Aorta (tissue), 5 donors: ENCODE data around the gene TEC. TPM values are rescaled to one million over a fixed set of nuclear protein-coding genes. Genes with fewer than 3 reads are reported as not detected.

Source experiments
- ATAC-seq: fragments of 200-7000 bp; cut with Tn5 transposase; one replicate; pipeline ENCODE4 v1.9.1; 2022; ENCODE audit warnings: moderate library complexity; ENCODE audit not compliant: low FRiP score
- DNase-seq, 2 donors: peaks; one replicate each; pipeline ENCODE4 v3.0.0-alpha.2; 2020
- H3K27ac ChIP-seq, 2 donors: one replicate each; pipeline ENCODE4 v1.5.1; 2013; ENCODE audit warnings: low read length in 2 of 2, mild to moderate bottlenecking in 2 of 2, moderate library complexity in 2 of 2, control low read depth in 1 of 2, inconsistent platforms in 1 of 2, low read depth in 1 of 2
- H3K27me3 ChIP-seq, 2 donors: one replicate each; pipeline ENCODE4 v1.6.1; 2013; ENCODE audit warnings: control low read depth in 1 of 2, low read length in 1 of 2, mild to moderate bottlenecking in 1 of 2, moderate library complexity in 1 of 2; ENCODE audit not compliant: insufficient read depth in 2 of 2, control insufficient read depth in 1 of 2
- H3K36me3 ChIP-seq, 2 donors: one replicate each; pipeline ENCODE4 v1.6.1; 2013; ENCODE audit warnings: control low read depth in 1 of 2, low read length in 1 of 2, mild to moderate bottlenecking in 1 of 2; ENCODE audit not compliant: insufficient read depth in 2 of 2, control insufficient read depth in 1 of 2
- H3K4me1 ChIP-seq, 2 donors: one replicate each; pipeline ENCODE4 v1.6.1; 2013; ENCODE audit warnings: low read length in 2 of 2, control low read depth in 1 of 2, mild to moderate bottlenecking in 1 of 2, moderate library complexity in 1 of 2; ENCODE audit not compliant: insufficient read depth in 2 of 2, control insufficient read depth in 1 of 2
- H3K4me3 ChIP-seq, 2 donors: one replicate each; pipeline ENCODE4 v1.5.1; 2013; ENCODE audit warnings: low read length in 2 of 2, control low read depth in 1 of 2, mild to moderate bottlenecking in 1 of 2
- H3K9me3 ChIP-seq: one replicate; pipeline ENCODE4 v1.6.1; 2013; ENCODE audit warnings: mild to moderate bottlenecking, low read length; ENCODE audit not compliant: control insufficient read depth
- WGBS, 2 donors: extraction: QIAGEN DNeasy Blood & Tissue Kit; methylation state at CpG; one replicate each; pipeline ENCODE4 v1.1.7; 2013; 5-methylcytosine and 5-hydroxymethylcytosine counted together
- intact Hi-C, 2 donors: fragments of 100-400 bp; cut with DNase I; formaldehyde crosslinking; loops; one replicate each; pipeline versions ENCODE4 v1.14.2 to v1.15.0; 2022
- polyA plus RNA-seq, 2 donors: library from polyadenylated mRNA; stranded (reverse); fragments of 200-250 nt; gene quantifications; one replicate each; pipeline ENCODE4 v1.2.3, GENCODE V29; 2013
- total RNA-seq, 2 donors: library from RNA; stranded (reverse); fragmentation: NEBNext Ultra II Directional; extraction: Animal tissue kit (Norgen Biotek cat#: 25700); gene quantifications; one replicate each; pipeline ENCODE4 v1.2.1, GENCODE V29; 2021
- donor health status: healthy with polysubstance abuse.
- donor health status: Bipolar disorder and iron deficiency.
- donor health status: DM: no; HTN: no; CAD: no.
- donor health status: DM: no; HTN: no; CAD: no.
- donor health status: DM: yes; HTN: yes; CAD: no.

Gene TEC
- total and polyA plus RNA-seq, 4 donors, result 2.2 to 9.3 (median 4.0) TPM

DNA sequence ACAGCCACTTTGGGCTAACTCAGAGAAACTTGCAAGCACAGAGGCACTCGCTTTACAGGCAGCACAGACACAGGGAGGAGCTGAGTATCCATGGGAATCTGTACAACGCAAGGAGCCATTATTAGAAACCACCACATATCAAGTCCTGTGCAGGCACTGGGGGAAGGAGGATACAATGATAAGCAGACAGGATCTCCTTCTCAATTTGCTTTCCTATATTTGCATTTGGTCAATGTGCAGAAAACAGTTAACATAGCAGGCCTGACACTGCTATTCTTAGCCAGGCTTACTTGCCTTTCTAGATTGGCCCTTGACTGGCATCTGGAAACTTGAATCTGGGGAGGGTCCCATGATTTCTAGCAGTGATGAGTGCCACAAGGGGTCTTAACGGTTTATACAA lies 65.8 kb downstream of the TEC start:
- H3K9me3 ChIP-seq, result peaks cover 2% of the 10 kb centered on the region
- H3K4me3 ChIP-seq, result no peak overlapping the region
- DNase-seq, result no peak
- no peaks in the 10 kb centered on the region for H3K4me1 ChIP-seq
- intact Hi-C loops, result no loop called here
- no peak for ATAC-seq
- H3K27ac ChIP-seq, result no peak overlapping the region
- H3K36me3 ChIP-seq, result no peaks in the 10 kb centered on the region
- H3K27me3 ChIP-seq, result no peaks in the 10 kb centered on the region
- WGBS, 2 donors, result 65 to 72% methylated on average over 3 of the region's 3 CpGs

- Histone ChIP-seq H3K4me1 (no peaks in the 10 kb centered on the region), H3K9me3 (peaks cover 2% of the 10 kb centered on the region), H3K27ac (no peak overlapping the region), H3K36me3 (no peaks in the 10 kb centered on the region), H3K4me3 (no peak overlapping the region), H3K27me3 (no peaks in the 10 kb centered on the region)
- WGBS, 2 donors, result 85 to 89% methylated on average over 5 of the region's 5 CpGs
- DNase-seq, result no peak
- no peak for ATAC-seq
- intact Hi-C loops, result no loop called here
These were observed 71.9 kb downstream of the TEC start for GRCh38 chr4:48197643-48198237.

DNA sequence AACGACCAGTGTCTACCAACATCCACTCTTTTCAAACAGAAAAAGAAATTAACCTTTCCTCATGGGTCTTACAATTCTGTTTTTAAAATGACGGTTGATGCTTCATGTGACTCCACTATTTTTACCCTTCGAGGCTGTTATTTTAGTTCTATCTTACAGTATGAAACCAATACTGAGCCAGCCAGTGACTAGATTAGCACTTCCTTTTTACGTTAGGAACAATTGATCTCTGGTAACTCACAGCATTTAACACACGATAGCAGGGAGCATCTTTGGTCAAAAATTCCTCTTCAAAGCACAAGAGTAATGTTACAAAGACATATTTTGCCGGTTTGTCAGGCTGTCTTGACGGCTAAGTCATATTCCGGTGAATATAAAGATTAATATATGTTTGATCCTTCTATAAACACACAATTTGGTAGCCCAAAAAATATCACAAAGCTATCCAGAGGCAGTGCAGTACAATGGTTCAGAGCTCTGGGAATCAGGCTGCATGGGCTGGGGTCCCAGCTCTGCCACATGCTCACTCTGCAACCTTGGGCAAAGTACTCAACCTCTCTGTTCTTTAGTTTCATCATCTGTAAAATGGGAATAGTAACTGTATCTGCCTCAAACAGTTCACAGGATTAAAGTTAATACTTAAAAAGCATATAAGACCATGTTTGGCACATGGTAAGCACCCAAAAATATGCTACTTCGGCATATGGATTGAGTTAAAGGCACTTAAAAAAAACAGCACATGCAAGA lies 72.7 kb downstream of the TEC start:
- H3K27ac ChIP-seq, result no peak overlapping the region
- no peak overlapping the region for H3K4me3 ChIP-seq
- H3K36me3 ChIP-seq, result no peaks in the 10 kb centered on the region
- intact Hi-C loops, result no loop called here
- ATAC-seq (no peak), DNase-seq (no peak)
- H3K27me3 ChIP-seq, result no peaks in the 10 kb centered on the region
- peaks cover 2% of the 10 kb centered on the region for H3K9me3 ChIP-seq
- H3K4me1 ChIP-seq, result no peaks in the 10 kb centered on the region
- 69 to 75% methylated on average over 9 of the region's 9 CpGs for WGBS, 2 donors

DNA sequence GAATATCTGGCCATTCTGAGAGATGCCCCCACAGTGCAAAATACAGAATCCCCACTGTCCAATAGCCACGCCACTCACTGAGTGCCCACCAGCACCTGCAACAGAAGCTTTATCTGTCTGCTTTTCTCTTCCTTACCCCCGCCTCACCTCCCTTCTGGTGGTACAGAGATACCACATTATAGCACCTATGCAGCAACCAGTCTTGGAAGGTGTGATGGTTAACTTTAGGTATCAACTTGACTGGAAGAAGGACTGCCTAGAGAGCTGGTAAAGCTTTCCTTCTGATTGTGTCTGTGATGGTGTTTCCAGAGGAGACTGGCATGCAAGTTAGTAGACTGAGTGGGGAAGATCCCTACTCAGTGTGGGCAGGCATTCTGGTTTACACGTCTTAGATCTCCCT lies 73.8 kb downstream of the TEC start:
- WGBS, 2 donors, result 81 to 87% methylated on average over 3 of the region's 3 CpGs
- H3K4me1 ChIP-seq, result no peaks in the 10 kb centered on the region
- intact Hi-C loops, result no loop called here

DNA sequence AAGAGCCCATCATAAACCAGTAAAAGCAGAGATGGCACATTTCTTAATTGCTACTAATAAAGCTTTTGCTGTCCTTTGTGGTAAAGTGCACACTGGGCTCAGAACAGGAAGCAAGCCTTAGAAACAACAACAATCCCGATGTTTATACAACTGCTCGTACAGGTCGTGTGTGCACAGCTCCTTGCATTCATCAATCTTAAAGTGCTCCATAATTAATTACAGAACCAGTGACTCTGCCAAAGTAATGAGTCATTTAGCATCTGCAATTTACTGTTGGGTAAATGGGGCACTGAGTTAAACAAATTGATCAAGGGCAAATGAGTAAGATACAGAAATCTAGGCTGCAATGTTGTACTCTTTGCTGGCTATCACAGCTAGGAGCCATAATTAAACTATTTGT lies 74.3 kb downstream of the TEC start:
- H3K27ac ChIP-seq, result no peak overlapping the region
- ATAC-seq (no peak), DNase-seq (no peak)
- 15 to 28% methylated on average over 3 of the region's 3 CpGs for WGBS, 2 donors
- H3K27me3 ChIP-seq, result no peaks in the 10 kb centered on the region
- H3K36me3 ChIP-seq, result no peaks in the 10 kb centered on the region
- H3K4me1 ChIP-seq, result no peaks in the 10 kb centered on the region
- H3K4me3 ChIP-seq, result no peak overlapping the region
- H3K9me3 ChIP-seq, result no peaks in the 10 kb centered on the region
- intact Hi-C loops, result no loop called here

More for the DNA sequence above, 73.8 kb downstream of the TEC start:
- no peaks in the 10 kb centered on the region for H3K9me3 ChIP-seq
- no peaks in the 10 kb centered on the region for H3K27me3 ChIP-seq
- no peak overlapping the region for H3K4me3 ChIP-seq
- H3K36me3 ChIP-seq, result no peaks in the 10 kb centered on the region
- H3K27ac ChIP-seq, result no peak overlapping the region
- ATAC-seq, result no peak
- no peak for DNase-seq

DNA sequence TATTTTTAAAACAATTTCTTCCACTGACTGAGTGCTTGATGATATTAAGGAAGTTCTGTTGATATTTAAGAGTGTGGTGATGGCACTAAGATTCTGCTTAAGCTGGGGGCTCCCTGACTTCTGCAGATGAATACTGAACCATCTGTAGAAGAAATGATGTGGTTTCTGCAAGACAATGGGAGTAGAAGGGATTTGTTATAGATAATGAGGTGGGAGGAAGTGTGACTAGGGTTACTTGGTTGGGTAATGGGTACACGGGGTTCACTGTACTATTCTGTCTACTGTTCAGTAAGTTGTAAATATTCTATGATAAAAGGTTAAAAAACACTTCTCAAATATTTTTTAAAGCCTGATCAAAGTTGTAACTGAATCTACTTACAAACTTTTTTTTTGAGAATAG lies 74.7 kb downstream of the TEC start:
- Histone ChIP-seq H3K27ac (no peak overlapping the region), H3K27me3 (no peaks in the 10 kb centered on the region), H3K4me1 (no peaks in the 10 kb centered on the region), H3K36me3 (no peaks in the 10 kb centered on the region), H3K9me3 (no peaks in the 10 kb centered on the region), H3K4me3 (no peak overlapping the region)
- 33 to 39% methylated on average over 1 of the region's 1 CpG for WGBS, 2 donors
- ATAC-seq (no peak), DNase-seq (no peak)
- intact Hi-C loops, result no loop called here

- 90 to 91% methylated on average over 3 of the region's 3 CpGs for WGBS, 2 donors
These were observed 75.6 kb downstream of the TEC start for GRCh38 chr4:48193921-48194468.

DNA sequence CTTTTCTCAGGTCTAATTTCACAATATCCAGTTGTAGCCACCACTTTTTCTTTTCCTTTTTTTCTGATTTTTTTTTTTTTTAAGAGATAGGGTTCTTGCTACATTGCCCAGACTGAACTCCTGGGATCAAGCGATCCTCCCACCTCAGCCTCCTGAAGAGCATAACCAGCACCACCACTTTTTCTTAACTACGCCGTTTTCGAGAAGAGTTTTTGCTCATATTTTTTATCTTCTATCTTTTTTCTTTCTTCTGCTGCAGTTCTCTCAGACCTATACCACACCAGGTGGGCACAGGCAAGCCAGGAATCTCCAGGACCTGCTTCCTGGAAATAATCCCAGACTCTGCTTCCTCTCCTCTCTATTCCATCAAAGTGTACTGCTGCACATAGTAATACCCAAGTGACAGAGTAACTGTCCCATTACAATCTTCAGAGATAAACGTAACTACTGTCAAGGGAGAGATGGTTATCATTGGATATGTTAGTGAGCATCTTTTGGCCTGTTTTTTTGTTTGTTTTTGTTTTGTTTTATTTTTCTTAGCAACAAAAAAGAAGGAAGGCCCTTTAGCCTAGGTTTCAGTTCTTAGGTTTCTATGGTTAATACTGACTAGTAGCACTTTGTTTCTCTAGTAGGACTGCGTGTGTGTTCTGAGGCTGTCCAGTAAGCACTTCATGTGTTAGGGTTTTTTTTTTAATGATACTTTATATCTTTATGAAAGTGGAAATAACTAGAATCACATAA lies 76.4 kb downstream of the TEC start:
- Histone ChIP-seq H3K4me3 (no peak overlapping the region), H3K36me3 (no peaks in the 10 kb centered on the region), H3K4me1 (no peaks in the 10 kb centered on the region), H3K27ac (no peak overlapping the region), H3K27me3 (no peaks in the 10 kb centered on the region), H3K9me3 (no peaks in the 10 kb centered on the region)
- ATAC-seq (no peak), DNase-seq (no peak)
- intact Hi-C loops, result no loop called here
- WGBS, 2 donors, result 92% methylated on average over 6 of the region's 6 CpGs

More at GRCh38 chr4:48193921-48194468, 75.6 kb downstream of the TEC start:
- Histone ChIP-seq H3K4me3 (no peak overlapping the region), H3K36me3 (no peaks in the 10 kb centered on the region), H3K27me3 (no peaks in the 10 kb centered on the region), H3K27ac (no peak overlapping the region), H3K9me3 (no peaks in the 10 kb centered on the region), H3K4me1 (no peaks in the 10 kb centered on the region)
- DNase-seq (no peak), ATAC-seq (no peak)
- intact Hi-C loops, result no loop called here
